GM19324 (cell line): ENCODE results near the gene GRB10.

Experiments used
- ATAC-seq: cut with Tn5 transposase; IDR thresholded peaks from one replicate; pipeline ENCODE4 v1.9.1; 2021; ENCODE audit warnings: mild to moderate bottlenecking, moderate library complexity; ENCODE audit not compliant: unreplicated experiment, low FRiP score

The GRB10 gene

DNA sequence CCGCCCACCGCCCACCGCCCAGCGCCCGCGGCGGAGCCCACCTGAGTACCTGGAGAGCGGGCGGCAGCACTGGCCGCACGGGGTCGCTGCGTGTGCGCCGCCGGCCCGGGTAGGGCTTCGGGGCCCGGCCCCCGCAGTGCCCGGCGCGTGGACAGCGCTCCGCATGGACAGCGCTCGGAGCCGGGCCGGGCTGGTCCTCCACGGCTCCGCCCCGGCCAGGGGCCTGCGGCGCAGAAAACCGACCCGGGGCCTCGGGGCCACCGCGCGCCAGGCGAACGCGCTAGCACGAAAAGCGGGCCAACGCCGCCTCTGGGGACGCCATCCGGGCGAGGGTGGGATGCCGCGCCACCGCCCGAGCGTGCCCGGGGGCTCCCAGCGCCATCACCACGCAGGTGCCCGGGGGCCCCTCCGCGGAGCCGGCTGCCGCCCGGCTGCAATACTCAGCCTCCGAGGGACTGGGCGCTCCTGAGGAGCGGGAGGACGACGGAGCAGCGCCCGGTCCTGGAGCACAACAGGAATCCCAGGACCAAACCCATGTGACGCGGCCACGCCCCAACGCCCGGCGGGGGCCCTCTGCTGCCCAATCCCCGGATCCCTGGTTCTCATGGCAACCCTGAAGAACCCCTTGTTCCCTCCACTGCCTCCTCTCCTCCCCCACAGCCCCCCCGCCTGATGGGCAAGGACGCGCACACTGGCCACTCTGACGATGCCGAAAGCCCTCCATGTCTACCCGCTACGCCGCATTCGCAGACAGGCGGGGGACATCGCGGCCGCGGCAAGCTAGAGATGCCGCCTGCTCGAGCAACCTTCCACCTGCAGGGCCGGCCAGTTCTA lies at the start of gene GRB10:
Gene GRB10, minus strand, starts transcription at position 522 of the 834 bp plus-strand sequence. CDS start 50,574 bp downstream, outside the sequence.
- ATAC-seq = no peak

DNA sequence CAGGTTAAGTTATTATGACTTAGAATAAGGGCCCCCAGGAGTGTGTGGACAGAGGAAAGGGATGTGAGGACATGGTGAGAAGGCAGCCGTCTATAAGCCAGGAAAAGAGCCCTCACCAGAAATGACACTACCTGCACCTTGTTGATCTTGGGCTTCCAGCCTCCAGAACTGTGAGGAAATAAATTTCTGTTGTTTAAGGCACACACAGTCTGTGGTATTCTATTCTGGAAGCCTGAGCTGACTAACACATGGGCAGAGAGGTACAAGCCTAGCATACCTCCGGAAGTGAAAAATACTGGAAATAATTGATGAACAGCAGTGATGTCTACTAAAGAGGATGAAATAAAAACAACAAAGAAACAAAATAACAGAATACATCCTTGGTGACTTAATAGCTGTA lies 46.1 kb upstream of the GRB10 start:
- ATAC-seq = no peak

DNA sequence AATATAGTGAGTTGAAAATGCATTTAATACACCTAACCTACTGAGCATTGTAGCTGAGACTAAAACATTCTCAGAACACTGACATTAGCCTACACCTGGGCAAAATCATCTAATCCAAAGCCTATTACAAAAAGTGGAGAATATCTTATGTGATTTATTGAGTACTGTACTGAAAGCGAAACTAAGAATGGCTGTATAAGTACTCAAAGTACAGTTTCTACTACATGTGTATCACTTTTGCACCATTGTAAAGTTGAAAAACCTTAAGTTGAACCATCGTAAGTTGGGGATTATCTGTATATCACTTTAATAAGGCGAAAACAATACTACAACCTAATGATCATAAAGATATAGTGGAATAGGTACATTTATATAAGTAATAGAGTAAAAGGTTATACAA lies 45.4 kb upstream of the GRB10 start:
- ATAC-seq = no peak

DNA sequence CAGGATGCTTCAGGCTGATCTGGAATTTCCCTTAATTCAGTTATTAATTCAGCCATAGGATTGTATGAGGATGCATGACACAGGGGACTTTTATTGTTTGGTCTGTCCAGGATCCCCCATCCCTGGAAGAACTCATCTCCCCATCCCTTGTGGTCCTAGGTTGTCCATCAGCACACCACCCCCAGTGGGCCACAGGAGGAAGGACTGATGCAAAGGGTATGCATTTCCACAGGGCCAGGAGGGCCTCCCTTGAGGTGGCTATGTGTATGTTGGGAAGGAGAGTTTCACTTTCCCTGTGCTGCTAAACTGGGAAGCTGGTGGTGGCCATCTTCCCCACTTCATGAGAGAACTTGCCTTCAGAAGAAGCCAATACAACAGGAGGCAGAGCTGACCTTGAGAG lies 44.6 kb upstream of the GRB10 start:
- no peak for ATAC-seq

DNA sequence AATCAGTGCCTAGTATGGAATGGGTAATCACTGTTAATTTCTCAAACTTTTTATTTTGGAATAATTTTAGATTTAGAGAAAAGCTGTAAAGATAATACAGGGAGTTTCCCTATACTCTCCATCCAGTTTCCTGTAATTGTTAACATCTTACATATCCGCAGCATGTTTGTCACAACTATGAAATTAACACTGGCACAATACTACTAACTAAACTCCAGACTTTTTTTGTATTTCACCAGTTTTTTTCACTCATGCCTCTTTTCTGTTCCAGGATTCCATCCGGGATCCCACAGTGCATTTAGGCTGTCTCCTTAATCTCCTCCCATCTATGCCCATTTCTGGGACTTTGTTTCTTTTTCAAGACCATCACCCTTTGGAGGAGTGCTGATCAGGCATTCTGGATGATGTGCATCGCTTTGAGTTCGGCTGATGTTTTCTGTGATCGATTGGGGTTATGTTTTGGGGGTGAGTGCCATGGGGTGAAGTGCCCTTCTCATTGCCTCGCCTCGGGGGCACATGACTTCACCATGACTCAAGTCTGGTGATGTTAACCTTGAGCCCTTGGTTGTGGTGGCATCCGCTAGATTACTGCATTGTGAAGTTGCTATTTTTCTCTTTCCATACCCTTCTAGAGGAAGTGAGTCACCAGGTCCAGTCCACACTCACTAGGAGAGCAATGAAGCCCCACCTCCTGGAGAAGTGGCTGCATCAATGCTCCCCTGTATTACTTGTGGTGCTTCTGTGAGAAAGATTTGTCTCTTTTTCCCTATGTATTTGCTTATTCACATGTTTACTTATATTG lies 43.9 kb upstream of the GRB10 start:
- ATAC-seq = no peak

DNA sequence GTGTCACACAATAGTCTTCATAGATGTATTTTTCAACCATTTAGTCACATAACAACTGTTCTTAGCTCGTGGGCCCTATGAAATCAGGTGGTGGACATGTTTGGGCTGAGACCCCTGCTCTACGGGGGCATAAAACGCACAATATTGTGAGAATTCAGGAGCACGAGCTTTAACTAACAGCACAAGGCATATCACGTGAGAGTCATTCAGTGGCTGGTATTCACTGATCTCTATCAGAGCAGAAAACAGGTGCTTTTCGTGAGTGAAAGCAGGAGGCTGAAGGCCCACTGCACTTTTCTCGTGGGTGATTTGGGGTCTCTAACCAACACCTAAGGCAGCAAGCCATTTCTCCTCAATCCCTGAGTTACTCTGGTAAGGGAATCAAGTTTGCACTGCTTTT lies 42.8 kb upstream of the GRB10 start:
- ATAC-seq = no peak

DNA sequence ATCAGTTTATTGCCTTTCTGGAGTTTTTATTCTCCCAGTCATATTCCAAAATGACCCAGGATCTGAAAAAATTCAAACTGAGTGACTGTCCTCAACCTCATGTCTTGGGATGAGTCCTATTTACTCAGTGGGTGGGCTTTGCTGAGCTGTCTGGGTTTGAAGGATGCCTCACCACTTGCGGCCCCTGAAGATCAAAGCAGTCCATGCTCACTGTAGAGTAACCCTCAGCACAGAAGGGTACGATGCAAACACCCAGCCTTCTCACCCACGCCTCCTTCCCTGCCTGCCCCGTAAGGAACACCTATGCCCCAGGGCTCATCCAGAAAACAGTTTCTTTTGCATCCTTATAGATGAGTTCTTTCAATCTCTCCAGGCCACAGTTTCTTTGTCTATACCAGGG lies 42.2 kb upstream of the GRB10 start:
- no peak for ATAC-seq

DNA sequence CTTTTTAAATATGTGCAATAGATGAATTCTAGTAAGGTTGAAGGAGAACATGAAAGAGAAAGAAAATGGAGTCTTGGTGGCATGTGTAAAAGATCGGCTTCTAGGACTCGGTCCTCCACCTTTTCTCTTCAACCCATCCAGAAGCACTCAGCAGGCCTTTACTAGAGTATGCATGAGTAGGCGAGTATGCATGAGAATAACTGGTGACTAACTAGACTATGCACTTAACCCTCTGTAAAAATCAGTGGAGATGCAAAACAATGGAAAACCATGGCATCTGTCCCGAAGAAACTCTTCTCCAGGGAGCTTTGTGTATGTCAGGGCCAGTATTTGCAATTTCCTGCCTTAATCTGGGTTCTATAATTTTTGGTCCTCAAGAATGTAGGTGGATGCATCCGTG lies 40.0 kb upstream of the GRB10 start:
- ATAC-seq = no peak

DNA sequence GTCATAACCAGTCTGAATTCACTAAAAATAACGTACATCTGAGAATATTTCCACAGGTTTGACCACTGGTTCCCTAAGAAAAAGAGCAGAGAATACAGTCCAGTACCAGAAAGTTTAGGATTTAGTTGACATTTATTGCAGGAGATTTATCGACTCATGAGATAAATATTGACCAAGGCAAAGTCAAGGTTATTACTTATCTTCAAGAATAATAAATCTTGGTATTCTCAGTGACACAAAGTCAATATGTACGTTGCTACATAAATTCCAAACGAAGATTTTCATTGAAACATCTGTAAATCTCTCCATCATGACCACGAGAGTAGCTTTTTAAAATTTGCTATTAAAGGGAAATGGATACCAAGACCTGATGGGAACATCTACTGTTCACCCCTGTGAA lies 39.4 kb upstream of the GRB10 start:
- ATAC-seq = no peak

DNA sequence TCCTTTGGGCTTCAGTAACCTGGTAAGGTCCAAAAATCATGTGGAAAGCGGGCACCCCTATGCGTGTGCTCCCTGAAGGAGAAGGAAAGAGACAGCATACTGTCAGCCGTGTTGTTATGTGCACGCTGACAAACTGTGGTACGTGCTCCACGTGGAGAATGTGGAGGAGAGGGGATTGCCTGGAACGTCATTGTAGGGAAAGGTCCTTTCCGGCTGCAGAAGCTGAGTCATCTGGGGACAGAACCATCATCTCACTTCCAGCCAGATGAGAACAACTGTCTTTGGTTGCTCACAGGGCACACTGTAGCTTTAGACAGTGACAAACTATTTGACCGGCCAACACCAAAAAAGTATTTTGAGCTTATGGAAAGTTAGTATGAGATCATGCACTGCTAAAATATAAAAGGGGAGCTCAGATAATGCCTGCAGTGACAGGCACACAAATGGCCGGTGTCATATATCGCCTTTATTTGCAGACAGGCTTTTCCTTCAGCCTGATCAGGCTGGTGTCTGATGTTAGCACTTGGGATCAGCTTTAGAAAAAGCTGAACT lies 38.8 kb upstream of the GRB10 start:
- ATAC-seq = no peak

DNA sequence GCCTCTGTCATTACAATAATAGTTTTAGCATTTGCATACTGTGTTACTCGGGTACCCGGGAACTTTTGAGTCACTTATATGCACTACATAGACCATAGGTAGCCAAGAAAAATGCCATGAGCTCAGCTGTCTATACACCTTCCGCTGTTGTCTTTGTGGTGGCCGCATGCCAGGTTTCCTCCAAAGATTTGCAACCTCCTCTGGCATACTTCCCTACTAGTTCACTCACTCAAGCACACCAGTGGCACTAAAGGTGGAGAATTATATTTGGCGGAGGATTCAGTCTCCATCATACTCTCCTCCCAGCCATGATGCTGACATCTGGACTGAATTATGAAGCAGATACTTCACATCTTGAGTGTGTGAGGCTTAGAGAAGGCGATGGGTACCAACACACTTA lies 35.6 kb upstream of the GRB10 start:
- no peak for ATAC-seq

DNA sequence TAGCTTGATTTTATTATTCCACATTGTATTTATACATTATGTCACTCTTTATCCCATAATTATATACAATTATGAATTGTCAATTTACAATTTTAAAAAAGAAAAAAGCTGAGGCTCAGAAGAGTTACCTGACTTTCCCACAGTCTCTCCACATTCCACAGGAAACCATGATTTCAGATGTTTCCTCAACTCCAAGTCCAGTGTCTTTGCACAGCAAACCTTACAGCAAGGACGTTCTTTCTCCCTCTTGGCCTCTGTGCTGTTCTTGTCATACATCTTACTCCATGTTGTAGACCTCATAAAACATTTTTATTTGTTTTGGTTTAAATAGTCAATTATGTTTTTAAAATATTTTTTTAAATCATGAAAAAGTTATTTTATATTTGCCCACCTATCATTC lies 34.9 kb upstream of the GRB10 start:
- ATAC-seq = no peak

DNA sequence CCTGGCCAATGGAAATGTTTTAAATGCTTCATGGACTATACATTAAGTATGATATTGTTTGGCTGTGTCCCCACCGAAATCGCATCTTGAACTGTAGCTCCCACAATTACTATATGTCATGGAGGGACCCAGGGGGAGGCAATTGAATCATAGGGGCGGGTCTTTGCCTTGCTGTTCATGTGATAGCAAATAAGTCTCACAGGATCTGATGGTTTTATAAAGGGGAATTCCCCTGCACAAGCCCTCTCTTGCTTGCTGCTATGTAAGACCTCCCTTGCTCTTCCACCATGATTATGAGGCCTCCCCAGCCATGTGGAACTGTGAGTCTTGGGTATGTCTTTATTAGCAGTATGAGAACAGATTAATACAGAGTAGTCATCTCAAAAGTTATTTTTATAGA lies 32.4 kb upstream of the GRB10 start:
- ATAC-seq = no peak

DNA sequence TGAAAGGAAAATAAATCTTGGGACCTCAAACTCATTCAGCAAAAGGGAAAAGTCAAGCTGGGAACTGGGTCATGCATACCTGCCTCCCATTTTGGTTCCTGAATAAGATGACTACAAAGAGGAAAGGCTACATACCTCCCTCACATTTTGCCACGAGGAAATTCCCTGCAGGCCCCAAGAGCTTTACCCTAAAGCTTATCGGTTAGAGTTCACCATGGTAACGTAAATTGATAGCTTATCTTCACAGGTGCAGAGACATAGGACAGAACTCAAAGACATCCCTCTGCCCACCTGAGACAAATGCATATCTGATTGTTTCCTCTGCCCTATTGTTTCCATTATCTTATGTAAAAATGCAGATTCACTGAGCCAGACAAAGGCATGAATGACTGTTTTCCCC lies 31.5 kb upstream of the GRB10 start:
- ATAC-seq = no peak

DNA sequence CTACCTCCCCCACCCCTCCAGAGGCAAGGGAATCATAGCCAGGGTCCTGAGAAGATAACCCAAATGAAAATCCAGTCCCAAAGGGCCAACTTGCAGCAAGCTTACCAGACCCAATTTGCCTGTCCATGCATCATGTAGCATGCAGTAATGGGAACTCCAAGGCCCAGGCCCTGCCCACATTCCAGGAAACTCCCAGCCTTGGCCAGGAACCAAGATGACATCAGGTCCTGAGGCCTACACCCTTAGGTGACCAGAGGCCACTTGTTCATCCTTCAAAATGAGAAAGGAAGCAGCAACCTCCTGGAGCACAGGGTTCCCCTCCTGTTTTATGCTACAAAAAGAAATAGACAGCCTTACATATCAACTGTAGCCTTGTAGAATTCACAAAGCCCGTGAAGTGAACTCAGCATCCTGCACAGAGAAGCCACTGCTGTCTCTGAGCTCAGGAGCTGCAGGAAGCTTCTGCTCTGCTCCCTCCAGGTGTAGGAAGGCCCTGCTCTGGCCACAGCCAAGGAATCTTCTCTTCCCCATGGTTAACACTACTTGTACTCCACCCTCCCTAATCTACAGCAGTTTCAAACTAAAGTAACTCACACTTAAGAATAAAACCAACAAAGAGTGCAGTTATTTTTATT lies 30.3 kb upstream of the GRB10 start:
- no peak for ATAC-seq

DNA sequence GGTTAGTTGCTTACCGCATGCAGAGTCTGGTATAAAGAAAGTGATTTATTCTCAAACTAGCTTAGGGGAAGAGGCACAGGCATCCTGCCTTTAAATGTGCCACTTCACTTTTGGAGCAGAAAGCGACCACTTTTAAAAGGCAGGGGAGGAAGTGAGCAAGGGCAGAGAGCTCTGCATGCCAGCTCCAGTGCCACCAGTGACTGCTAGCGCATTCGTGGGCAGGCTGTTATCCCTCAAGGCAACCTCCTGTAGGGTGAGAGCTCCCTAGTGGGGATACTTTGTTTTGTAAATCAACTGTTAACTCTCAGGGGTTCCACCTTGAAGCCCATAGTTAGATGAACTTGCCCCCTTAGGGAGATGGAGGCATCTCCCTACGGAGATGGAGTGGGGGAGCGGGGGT lies 29.4 kb upstream of the GRB10 start:
- no peak for ATAC-seq

DNA sequence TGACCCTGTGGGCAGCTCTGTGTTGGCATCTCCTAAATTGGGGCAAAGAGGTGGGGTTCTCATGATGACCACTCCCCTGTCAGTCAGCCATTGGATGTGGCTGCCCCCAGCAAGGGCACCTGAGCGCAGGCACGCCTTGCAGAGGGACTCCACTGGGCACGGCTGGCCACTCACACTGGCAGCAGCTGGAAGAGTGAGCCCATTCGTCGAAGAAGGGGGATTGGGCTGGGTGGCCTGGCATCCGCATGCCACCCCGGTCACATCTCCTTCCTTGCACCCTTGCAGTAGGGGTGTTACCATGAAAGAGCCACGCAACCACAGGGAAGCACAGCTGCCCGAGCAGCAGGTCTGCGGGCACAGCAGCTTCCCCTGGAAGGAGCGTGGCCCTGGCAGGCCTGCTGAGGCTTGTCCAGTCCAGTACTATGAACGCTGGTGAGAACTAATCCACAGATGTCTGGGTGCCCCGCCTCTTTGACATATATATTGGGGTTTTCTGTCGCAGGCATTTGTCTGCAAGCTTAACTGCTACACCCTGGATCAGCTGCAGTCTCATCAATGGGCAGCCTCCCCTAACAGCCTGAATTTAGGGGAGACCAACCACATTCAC lies 25.7 kb upstream of the GRB10 start:
- no peak for ATAC-seq

DNA sequence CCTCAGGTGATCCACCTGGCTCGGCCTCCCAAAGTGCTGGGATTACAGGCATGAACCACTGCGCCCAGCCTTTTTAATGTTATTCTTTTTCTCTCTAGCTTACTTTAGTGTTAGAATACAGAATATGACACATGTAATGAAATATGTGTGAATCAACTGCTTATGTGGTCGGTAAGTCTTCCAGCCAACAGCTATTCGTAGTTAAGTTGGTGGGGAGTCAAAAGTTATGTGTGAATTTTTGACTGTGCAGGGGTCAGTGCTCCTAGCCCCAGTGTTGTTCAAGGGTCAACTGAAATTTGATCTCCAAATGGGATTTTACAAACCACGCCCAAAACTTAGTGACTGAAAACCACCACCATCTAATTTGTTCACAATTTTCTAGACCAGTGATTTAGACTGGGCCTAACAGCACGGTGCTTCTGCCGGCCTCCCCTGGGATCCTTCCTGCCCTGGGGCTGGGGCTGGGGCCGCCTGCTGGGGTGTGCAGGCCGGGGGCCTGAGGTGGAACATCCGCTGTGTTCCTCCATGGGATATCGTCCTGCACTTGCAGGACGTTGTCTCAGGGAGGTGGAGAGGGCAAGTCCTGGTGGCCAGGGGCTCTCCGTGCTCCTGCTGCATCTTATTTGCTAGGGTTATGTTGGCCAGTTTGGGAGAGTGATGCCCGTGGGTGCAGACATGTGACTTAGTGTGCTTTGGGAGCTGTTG lies 24.5 kb upstream of the GRB10 start:
- no peak for ATAC-seq

DNA sequence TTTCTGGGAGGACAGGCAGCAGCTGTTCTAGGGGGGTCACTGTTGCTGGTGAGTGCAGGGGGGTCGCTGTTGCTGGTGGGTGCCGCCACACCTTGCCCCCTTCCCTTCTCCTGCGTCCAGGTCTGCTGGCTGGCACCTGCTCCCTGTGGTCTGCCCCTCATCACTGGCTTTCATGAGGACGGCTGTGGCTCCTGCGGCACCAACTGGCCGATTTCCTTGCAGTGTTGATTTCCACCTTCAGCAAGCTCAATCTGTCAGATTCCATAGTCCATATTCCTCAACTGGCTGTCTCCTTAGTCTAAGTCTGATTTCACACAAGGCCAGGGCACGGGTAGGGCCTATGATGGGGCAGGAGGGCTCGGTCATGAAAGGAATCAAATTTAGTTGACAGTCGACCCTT lies 23.4 kb upstream of the GRB10 start:
- ATAC-seq = no peak

DNA sequence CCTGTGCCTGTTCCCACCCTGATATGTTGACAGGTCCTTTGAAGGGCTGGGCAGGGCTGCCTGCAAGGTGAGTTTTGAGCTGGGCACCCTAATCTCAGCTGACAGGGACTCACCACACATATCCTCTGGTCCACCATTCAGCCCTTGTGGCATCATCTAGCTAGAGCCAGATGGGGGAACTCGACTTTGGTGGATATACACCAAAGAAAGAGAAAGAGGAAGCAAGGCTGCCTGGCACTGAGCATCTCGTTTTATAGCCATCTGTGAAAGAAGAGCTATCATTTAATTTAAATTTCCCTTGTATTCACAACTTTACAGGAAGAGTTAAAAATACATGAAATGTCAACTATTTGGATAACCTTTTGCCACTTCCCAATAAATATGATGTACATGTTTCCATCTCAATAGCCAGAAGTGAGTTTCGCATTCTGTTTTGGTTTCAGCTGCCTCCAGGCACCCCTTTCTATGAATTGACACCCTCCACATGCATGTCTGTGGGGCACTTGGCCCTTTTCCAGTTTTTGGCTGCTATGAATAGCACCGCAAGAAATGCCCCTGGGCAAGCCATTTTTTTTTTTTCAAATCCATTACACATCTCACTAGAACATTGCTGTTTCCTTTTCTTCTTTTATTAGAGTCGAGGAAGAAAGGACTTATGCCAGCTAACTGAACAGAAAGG lies 22.9 kb upstream of the GRB10 start:
- ATAC-seq = no peak
